HG03045 (cell line): ENCODE results near the gene IMPDH1.

Source experiments
- ATAC-seq: cut with Tn5 transposase; IDR thresholded peaks from one replicate; pipeline ENCODE4 v1.9.1; 2021; ENCODE audit warnings: mild to moderate bottlenecking, moderate library complexity; ENCODE audit not compliant: unreplicated experiment

The IMPDH1 gene

GRCh38 chr7:128405471-128406313, 4.1 kb downstream of the IMPDH1 start:
- ATAC-seq = no peak

DNA sequence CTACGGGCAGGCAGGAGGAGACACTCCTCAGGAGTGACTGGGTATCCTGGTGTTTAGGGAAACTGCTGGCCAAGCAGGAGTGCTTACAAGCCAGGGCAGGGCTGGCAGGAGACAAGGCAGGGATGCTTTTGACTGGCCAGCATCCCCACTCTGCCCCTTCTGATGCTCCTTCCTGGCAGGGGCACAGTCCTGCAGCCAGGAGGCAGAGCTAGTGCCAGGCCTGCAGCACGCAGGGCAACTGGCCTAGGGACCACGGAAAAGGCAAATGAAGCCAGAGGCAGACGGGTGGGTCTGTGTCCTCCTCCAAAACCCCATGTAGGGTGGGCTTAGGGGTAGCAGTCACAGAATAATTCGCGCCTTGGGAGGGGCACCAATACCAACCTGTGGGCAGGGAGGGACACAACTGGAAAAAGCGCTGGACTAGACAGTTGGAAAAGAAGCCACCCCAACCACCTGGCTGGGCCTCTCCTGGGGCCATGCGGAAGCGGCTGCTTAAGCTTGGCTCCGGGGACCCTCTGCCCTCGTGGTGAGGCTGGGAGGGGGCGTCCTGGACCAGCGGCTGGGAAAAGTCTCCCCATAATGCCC, 4.8 kb downstream of the IMPDH1 start:
- no peak for ATAC-seq

DNA sequence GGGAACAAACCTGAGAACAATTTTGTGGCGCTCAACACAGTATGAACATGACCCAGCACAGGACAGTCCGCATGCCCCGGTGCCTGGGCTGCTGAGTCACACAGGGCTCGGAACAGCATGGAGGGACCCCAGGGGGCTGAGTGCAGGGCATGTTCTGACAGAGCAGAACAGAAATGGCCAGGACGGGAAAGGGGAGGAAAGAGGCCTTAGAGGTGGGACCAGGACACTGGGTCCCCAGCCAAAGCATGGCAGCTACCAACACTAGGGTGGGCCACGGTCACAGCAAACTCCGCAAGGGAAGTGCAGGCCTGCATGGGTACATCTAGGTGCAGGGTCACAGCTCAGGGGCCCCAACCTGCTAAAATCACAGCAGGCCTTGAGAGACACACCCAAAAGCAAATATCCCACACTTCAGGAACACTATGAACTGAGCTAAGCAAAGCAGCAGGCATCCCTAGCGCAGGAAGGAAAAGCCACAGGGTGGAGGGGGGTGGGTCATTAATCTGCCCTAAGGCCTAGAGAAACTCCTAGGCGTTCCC, 5.6 kb downstream of the IMPDH1 start:
- ATAC-seq = no peak

DNA sequence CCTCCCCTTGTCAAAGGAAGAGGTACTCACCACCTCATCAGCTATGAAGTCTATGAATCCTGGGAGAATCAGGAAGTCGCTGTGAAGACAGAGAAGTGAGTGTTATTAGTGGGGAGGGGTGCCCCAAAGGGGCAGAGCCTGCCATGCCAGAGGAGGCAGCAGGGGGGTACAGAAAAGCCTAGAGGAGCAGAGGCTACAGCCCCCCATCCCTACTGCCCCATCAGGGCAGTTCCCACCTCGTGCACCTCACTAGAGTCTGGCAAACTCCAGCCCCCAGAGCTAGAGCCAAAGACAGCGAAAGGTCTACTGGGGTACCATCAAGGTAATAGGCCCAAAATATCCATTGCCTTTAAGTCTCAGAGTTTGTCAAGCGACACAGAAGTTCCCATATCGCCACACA, 6.1 kb downstream of the IMPDH1 start:
- no peak for ATAC-seq

DNA sequence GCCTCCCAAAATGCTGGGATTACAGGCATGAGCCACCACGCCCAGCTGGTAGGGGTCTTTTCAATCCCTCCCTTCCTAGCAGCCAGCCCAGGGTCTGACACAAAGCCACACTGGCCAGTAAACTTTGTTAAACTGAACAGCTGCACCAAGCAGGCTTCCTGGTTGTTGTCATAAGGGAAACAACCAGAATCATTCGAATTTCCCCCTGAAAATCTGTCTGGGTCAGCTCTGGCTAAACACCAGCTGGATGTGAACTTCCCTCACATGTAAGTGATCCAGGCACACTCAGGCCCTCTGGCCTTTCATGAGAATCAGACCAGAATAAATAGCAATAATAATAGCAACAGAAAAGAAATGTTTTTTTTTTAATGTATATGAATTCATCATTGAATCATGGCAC, 7.4 kb downstream of the IMPDH1 start:
- no peak for ATAC-seq

GRCh38 chr7:128400566-128400965, 9.2 kb downstream of the IMPDH1 start:
- ATAC-seq = no peak

GRCh38 chr7:128399991-128400390, 9.8 kb downstream of the IMPDH1 start:
- ATAC-seq = no peak

DNA sequence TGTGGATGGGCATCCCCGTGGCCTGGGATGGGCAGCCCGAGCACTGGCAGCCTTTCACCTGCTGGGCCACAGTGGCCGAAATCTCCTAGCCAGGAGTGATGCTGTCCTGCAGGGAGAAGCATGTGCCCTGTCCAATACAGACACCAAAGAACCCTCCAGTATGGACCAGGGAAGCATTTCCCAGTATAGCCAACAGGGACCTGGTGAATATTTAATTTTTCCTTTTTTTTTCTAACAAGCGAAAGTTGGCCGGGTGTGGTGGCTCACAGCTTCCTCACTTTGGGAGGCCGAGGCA, 11.0 kb downstream of the IMPDH1 start:
- ATAC-seq = no peak

DNA sequence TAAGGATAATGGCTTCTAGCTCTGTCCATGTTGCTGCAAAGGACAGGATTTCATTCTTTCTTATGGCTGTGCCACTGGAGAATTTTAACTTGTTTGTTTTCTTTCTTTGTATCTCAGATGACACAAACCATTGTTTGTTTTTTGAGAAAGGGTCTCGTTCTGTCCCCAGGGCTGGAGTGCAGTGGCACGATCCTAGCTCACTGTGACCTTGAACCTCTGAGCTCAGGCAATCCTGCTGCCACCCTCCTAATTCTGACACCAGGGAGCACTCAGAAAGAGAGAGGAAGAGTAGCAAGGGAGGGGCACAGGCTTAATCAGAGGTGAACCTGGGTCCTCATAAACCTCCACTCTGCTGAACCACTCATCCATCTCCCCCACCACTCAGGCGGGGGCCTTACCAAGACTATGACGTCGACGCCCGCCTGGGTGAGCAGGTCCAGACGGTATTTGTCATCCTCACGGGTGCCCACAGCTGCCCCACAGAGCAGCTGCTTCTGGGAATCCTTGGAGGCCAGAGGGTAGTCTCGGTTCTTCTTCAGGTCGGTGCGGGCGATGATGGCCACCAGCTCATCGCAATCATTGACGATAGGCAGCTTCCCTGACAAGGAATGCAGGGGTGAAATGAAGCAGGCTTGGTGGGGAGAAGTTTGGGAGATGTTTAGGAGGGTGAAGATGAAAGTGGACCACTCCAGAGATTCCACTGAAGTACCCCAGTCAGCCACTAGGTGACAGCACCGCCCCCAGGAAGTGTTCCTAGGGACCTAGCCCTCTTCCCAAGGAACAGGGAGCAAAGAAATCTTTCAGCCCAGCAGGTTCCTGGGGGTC, 11.6 kb downstream of the IMPDH1 start:
- ATAC-seq = no peak

GRCh38 chr7:128396357-128396756, 13.4 kb downstream of the IMPDH1 start:
- no peak for ATAC-seq

DNA sequence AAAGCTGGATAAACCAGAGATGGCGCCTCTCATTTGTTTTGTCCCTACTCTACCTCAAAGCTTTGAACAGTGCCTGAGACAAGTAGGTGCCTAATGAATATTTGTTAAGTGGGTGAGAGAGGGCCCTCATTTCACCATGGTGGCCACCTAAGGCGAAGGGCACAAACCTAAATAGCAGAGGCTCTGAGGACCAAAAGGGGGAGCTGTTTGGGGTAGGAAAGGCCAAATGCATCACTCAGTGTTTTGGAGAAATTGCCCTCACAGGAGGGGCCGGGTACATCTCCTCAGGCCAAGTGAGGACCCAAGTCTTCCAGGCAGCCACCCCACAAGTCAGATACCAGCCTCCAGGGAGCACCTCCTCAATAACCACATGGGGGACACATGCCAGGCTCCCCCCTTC, 14.0 kb downstream of the IMPDH1 start:
- no peak for ATAC-seq

- no peak for ATAC-seq
These were observed 14.8 kb downstream of the IMPDH1 start for GRCh38 chr7:128394904-128395496.

GRCh38 chr7:128393526-128394330, 16.1 kb downstream of the IMPDH1 start:
- ATAC-seq = no peak

DNA sequence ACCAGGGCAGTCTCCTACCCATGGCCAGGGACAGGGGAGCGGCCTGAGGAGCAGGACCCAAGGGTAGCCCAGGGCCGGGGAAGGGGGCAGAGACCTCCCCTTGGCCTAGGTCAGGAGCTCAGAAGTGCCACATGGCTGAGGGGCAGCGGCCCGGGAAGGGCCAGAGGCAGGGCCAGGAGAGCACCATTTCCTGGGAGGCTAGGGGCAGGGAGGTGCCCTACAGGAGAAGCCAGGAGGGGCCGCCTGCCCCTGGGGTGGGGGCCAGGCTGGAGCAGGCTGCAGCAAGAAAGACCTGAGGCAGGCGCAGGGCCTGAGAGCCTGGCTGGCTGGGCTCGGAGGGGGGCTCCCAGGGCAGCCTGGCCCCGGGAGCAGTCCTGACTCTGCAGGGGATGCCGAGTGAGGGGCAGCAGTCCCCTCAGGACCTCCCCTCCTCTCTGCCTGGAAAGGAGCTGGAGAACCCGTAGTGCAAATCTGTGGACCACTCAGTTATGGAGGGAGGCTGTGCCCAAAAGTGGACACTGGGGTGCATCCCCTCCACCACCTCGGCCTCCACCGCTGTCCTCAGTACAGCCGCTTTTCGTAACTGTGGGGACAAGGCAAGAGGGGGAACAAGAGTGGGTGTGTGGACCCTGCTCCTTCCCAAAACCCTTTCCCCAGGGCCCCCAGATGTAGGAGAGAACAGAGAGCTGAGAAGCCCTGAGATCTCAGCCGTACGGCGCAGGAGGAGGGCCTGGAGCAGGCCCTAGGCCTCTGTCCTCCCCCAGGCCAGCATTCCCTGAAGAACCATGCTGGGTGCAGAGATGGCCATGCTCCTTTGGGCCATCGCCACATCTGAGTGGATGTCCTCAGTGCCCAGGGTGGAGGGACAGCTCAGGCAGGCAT, 17.1 kb downstream of the IMPDH1 start:
- ATAC-seq = no peak

- no peak for ATAC-seq
These were observed 18.0 kb downstream of the IMPDH1 start for GRCh38 chr7:128391805-128392204.

GRCh38 chr7:128390871-128391565, 18.8 kb downstream of the IMPDH1 start:
- ATAC-seq = no peak

GRCh38 chr7:128389618-128390329, 20.0 kb downstream of the IMPDH1 start:
- no peak for ATAC-seq

DNA sequence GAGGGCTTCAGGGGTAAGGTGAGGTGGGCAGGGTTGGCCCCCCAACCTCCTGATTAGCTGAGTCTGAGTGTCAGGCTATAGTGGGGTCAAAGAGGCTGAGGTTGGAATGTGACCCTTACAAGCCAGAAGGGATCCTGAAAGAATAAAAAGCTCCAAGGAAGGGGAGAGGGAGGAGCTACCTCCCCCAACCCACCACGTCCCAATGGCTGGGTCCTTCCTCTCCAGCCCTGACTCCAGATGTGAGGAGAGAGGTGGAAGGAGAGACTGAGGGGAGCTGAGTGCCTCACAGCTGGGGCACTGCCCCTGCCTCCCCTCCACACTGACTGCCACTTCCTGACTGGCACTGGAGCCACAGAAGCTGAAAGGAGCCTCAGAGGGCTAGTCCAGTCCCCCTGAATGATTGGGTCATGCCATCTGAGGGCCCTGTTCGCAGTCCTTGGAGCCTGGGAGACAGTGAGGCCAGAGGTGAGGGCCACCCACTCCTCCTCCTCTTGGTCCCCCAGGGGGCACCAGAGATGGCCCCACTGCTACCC, 20.6 kb downstream of the IMPDH1 start:
- no peak for ATAC-seq
